HUES64 (cell line): ENCODE results near the gene L1TD1.

ENCODE experiments used
- H3K27ac ChIP-seq: 2 replicates; pipeline ENCODE4 v1.7.0; 2013; ENCODE audit warnings: low read depth, low read length, inconsistent platforms
- H3K27me3 ChIP-seq: 2 replicates; pipeline ENCODE4 v1.6.1; 2013; ENCODE audit warnings: mild to moderate bottlenecking, low read length; ENCODE audit not compliant: insufficient read depth
- H3K36me3 ChIP-seq: 2 replicates; pipeline ENCODE4 v1.6.1; 2013; ENCODE audit warnings: mild to moderate bottlenecking, low read length; ENCODE audit not compliant: insufficient read depth
- H3K4me1 ChIP-seq: 2 replicates; pipeline ENCODE4 v1.6.1; 2013; ENCODE audit warnings: mild to moderate bottlenecking, low read length, moderate library complexity; ENCODE audit not compliant: insufficient read depth
- H3K4me3 ChIP-seq: 2 replicates; pipeline ENCODE4 v1.5.1; 2013; ENCODE audit warnings: mild to moderate bottlenecking, low read length, moderate library complexity
- H3K9ac ChIP-seq: 2 replicates; pipeline ENCODE4 v1.6.1; 2013; ENCODE audit warnings: mild to moderate bottlenecking, low read depth, low read length
- H3K9me3 ChIP-seq: 2 replicates; pipeline ENCODE4 v1.6.1; 2013; ENCODE audit warnings: low read depth, low read length; ENCODE audit not compliant: insufficient read depth
- WGBS: fragments of 150-250, 120-280 bp; methylation state at CpG from one replicate; pipeline ENCODE4 v1.1.7; 2013; ENCODE audit warnings: missing lambda C conversion rate; 5-methylcytosine and 5-hydroxymethylcytosine counted together

The L1TD1 gene

DNA sequence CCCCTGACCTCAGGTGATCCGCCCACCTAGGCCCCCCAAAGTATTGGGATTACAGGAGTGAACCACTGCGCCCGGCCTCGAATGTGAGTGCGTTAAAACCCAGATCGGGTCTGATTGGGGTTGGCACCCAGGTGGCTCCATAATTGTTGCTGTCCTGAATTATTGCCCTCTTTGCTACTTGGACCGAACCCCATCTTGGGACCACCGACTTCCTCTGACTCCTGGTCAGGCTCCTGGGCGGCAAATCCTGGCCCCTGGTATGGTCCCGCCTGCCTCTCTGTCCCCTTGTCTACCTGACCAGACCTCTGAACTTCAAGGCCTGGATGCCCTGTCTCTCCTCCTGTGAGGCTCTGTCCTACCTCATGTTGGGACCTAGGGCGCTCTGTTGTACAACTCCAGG lies 32.8 kb downstream of the L1TD1 start:
- no peak overlapping the region for H3K4me3 ChIP-seq
- WGBS = 88% methylated on average over 11 of the region's 11 CpGs
- H3K9ac ChIP-seq = no peak overlapping the region
- H3K27me3 ChIP-seq = no peaks in the 10 kb centered on the region
- H3K4me1 ChIP-seq = peaks cover 16% of the 10 kb centered on the region
- H3K9me3 ChIP-seq = no peaks in the 10 kb centered on the region
- H3K36me3 ChIP-seq = peaks cover 51% of the 10 kb centered on the region
- no peak overlapping the region for H3K27ac ChIP-seq

DNA sequence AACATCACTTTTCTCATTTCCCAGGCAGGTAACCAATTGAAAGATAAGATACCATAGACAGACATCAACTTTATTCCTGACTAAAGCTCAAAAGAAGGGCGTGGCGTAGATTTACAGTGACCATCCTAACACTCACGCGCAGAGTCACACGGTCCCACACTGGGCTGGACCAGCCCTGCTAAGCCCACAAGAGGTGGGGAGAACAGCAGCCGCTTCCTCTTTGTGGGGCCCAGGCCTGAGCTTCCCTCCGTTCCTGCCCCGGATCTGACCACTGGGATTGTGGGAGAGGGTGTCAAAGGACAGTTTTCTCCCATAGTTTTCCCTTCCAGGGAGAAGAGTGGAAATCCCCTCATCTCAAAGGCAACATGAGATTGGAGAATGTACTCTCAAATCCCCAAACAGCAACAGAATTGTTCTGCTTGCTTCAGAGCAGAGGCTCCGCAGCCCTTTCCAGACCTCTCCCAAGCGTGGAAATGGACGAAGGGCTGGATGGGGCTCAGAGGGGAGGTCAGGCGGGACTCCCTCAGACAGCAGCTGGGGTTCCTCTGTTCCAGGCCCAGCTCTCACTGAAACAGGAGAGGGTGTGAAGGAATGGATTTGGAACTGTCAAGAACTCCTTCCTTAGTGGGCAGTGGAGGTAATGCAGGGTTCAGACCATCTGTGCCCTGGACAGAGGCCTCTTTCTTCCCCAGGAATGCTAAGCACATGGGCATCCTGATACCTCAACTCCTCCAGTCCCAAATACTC lies 33.7 kb downstream of the L1TD1 start:
- peaks cover 51% of the 10 kb centered on the region for H3K36me3 ChIP-seq

DNA sequence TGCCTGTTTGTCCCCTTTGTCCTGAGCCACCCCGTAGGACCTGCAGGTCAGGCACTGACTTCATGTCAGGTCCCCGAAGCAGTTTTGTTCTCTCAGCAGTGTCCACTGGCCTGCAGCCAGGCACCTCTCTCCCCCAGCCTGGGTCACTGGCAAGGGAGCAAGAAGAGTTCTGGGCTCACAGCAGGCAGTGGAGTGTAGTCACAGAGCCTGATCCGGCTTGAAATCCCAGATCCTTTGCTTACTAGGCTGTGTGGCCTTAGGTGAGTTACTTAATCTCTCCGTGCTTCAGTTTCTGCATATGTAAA lies 34.2 kb downstream of the L1TD1 start:
- Histone ChIP-seq H3K27ac (no peak overlapping the region; the same call in 1 of the 2 replicates), H3K9ac (no peak overlapping the region), H3K4me3 (no peak overlapping the region), H3K36me3 (peaks cover 47% of the 10 kb centered on the region), H3K4me1 (peaks cover 16% of the 10 kb centered on the region), H3K27me3 (no peaks in the 10 kb centered on the region), H3K9me3 (no peaks in the 10 kb centered on the region)
- 92% methylated on average over 4 of the region's 4 CpGs for WGBS

More for the DNA sequence above, 33.7 kb downstream of the L1TD1 start:
- H3K4me3 ChIP-seq = no peak overlapping the region
- H3K9ac ChIP-seq = no peak overlapping the region
- H3K27me3 ChIP-seq = no peaks in the 10 kb centered on the region
- no peak overlapping the region for H3K27ac ChIP-seq
- H3K9me3 ChIP-seq = no peaks in the 10 kb centered on the region
- 93% methylated on average over 10 of the region's 12 CpGs for WGBS
- H3K4me1 ChIP-seq = peaks cover 16% of the 10 kb centered on the region

GRCh38 chr1:62229468-62229867 lies 34.8 kb downstream of the L1TD1 start:
- Histone ChIP-seq H3K9ac (no peak overlapping the region), H3K36me3 (peaks cover 43% of the 10 kb centered on the region), H3K9me3 (no peaks in the 10 kb centered on the region), H3K4me3 (no peak overlapping the region), H3K27ac (no peak overlapping the region; the same call in 1 of the 2 replicates), H3K4me1 (peaks cover 16% of the 10 kb centered on the region), H3K27me3 (no peaks in the 10 kb centered on the region)
- 86% methylated on average over 2 of the region's 3 CpGs for WGBS

- H3K9ac ChIP-seq = no peak overlapping the region
- H3K9me3 ChIP-seq = no peaks in the 10 kb centered on the region
- no peak overlapping the region for H3K4me3 ChIP-seq
- peaks cover 42% of the 10 kb centered on the region for H3K36me3 ChIP-seq
- H3K27ac ChIP-seq = no peak overlapping the region
- H3K27me3 ChIP-seq = no peaks in the 10 kb centered on the region
- H3K4me1 ChIP-seq = peaks cover 16% of the 10 kb centered on the region
- WGBS = 86% methylated on average over 2 of the region's 2 CpGs
These were observed 35.3 kb downstream of the L1TD1 start for GRCh38 chr1:62229932-62230331.

- H3K36me3 ChIP-seq = peaks cover 37% of the 10 kb centered on the region
- WGBS = 86% methylated on average over 5 of the region's 5 CpGs
- peaks cover 16% of the 10 kb centered on the region for H3K4me1 ChIP-seq
- H3K9ac ChIP-seq = no peak overlapping the region
- H3K4me3 ChIP-seq = no peak overlapping the region
- H3K27ac ChIP-seq = no peak overlapping the region
- H3K27me3 ChIP-seq = no peaks in the 10 kb centered on the region
- H3K9me3 ChIP-seq = no peaks in the 10 kb centered on the region
These were observed 36.1 kb downstream of the L1TD1 start for GRCh38 chr1:62230718-62231117.

DNA sequence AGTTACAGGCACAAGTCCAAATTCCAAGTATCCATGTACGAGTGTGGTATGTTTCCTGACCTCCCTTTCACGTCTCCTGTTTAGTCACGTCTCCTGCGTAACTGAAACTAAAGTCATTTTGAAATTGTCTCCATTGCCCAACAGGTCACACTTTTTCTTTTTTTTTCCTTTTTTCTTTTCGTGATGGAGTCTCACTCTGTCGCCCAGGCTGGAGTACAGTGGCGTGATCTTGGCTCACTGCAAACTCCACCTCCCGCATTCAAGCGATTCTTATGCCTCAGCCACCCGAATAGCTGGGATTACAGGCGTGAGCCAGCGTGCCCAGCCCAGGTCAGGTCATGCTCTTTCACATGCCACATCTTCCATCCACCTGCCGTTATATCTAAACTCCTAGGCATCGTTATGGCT lies 38.2 kb downstream of the L1TD1 start:
- no peak overlapping the region for H3K9ac ChIP-seq
- no peak overlapping the region for H3K4me3 ChIP-seq
- peaks cover 24% of the 10 kb centered on the region for H3K4me1 ChIP-seq
- H3K27ac ChIP-seq = no peak overlapping the region
- WGBS = 93% methylated on average over 14 of the region's 14 CpGs
- no peaks in the 10 kb centered on the region for H3K9me3 ChIP-seq
- peaks cover 22% of the 10 kb centered on the region; the same call in 1 of the 2 replicates for H3K36me3 ChIP-seq
- H3K27me3 ChIP-seq = no peaks in the 10 kb centered on the region

- H3K36me3 ChIP-seq = peaks cover 11% of the 10 kb centered on the region; the same call in 1 of the 2 replicates
- 94% methylated on average over 7 of the region's 7 CpGs for WGBS
- H3K27me3 ChIP-seq = no peaks in the 10 kb centered on the region
- no peak overlapping the region for H3K4me3 ChIP-seq
- H3K4me1 ChIP-seq = peaks cover 22% of the 10 kb centered on the region
- H3K27ac ChIP-seq = no peak overlapping the region
- no peak overlapping the region for H3K9ac ChIP-seq
- no peaks in the 10 kb centered on the region for H3K9me3 ChIP-seq
These were observed 39.3 kb downstream of the L1TD1 start for GRCh38 chr1:62233926-62234450.

DNA sequence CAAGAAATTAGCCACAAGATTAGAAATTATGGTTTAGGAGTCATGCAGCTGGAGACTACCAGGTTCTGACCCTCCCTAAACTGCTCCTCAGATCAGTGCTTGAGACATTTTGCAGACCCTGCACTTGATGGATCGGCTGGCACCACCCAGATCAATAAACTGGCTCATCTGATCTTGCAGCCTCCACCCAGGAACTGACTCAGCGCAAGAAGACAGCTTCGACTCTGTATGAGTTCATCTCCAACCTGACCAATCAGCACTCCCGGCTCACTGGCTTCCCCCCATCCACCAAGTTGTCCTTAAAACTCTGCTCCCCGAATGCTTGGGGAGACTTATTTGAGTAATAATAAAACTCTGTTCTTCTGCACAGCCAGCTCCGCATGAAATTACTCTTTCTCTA lies 40.0 kb downstream of the L1TD1 start:
- Histone ChIP-seq H3K4me3 (no peak overlapping the region), H3K9me3 (no peaks in the 10 kb centered on the region), H3K9ac (no peak overlapping the region), H3K27ac (no peak overlapping the region), H3K36me3 (peaks cover 9% of the 10 kb centered on the region; the same call in 1 of the 2 replicates), H3K27me3 (no peaks in the 10 kb centered on the region), H3K4me1 (peaks cover 16% of the 10 kb centered on the region)
- WGBS = 91% methylated on average over 6 of the region's 6 CpGs

DNA sequence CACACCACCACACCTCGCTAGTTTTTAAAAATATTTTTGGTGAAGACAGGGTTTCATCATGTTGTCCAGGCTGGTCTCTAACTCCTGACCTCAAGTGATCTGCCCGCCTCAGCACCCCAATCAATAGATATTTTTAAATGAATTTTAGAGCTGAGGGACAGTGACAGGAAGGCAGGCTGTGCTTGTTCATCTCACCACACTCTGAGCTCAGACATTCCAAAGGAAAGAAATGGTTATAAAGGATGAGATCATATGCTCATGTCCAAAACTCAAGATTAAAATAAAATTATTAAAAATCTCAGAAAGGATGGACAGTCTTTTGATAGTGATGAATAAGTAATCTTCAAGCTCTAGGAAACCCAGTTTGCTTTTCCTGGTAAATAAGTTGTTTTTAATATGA lies 40.9 kb downstream of the L1TD1 start:
- Histone ChIP-seq H3K9ac (no peak overlapping the region), H3K4me1 (peaks cover 12% of the 10 kb centered on the region), H3K27me3 (no peaks in the 10 kb centered on the region), H3K4me3 (no peak overlapping the region), H3K9me3 (no peaks in the 10 kb centered on the region), H3K36me3 (0 out of 2 replicates have a peak, but pooled peaks cover 4% of the 10 kb centered on the region), H3K27ac (no peak overlapping the region)
- 100% methylated on average over 1 of the region's 2 CpGs for WGBS

GRCh38 chr1:62237361-62237760 lies 42.7 kb downstream of the L1TD1 start:
- H3K9ac ChIP-seq = no peak overlapping the region
- no peak overlapping the region for H3K27ac ChIP-seq
- H3K9me3 ChIP-seq = no peaks in the 10 kb centered on the region
- no peak overlapping the region for H3K4me3 ChIP-seq
- WGBS = 77% methylated on average over 4 of the region's 4 CpGs
- H3K4me1 ChIP-seq = peaks cover 12% of the 10 kb centered on the region
- H3K36me3 ChIP-seq = no peaks in the 10 kb centered on the region
- no peaks in the 10 kb centered on the region for H3K27me3 ChIP-seq
